C4-2B (cell line): ENCODE measurements around the gene APAF1.

Source experiments
- CTCF ChIP-seq: fragments of 450-650 bp; conservative IDR thresholded peaks from 2 replicates; pipeline ENCODE4 v1.5.1; 2017; ENCODE audit warnings: mild to moderate bottlenecking
- ZFX ChIP-seq: fragments of 450-650 bp; IDR thresholded peaks from 2 replicates; pipeline ENCODE4 v1.6.1; 2017

- peak; percentile 76 for TF ChIP-seq CTCF
- no peak for TF ChIP-seq ZFX
Observed at GRCh38 chr12:98698603-98699463, 53.7 kb downstream of the APAF1 start.
